Measurements from ENCODE around the gene CXADR. TPM values are rescaled to one million over a fixed set of nuclear protein-coding genes. Genes with fewer than 3 reads are reported as not detected.
A peak's percentile ranks its signal among the peaks of the same experiment; 100 is the strongest.

The CXADR gene
- total and polyA plus RNA-seq, 4 donors = 6.3 to 40.2 (median 18.8) TPM

DNA sequence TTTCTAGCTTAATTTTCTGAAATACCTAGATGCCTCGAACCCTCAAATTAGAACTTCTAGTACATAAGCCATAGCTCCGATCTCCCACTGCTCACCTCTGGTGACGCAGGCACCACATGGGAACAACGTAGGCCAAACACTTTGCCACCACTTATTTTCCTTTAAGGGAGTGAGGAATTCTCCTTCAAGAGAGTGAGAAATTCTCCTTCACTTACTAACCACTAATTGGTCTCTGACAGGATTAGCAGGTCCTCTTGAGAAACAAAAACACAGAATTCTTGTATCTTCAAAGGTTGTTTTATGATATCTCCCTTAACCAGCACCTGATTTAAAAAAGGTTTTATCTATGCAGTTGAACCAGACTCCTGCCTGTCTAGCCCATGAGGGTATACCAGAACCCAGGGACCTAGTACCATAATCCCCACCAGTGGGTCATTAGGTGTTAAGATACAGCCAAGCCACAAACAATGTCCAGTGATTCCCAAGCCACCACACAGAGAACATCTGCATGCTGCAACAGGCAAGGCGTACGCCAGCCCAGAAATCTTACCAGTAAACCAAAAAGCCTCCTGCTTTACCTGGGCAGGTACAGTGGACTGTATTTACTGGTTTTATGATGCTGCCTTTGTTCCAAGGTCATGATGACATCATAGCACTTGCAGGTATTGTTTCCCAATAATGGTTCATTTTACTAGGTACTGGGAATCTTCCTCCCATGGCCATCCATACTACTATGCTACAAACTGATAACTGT is 20.3 kb upstream of the CXADR start:
- WGBS, 2 donors = 71 to 75% methylated on average over 6 of the region's 6 CpGs
- DNase-seq (peak in 2 of 3 donors; percentile 11 to 44), ATAC-seq (ENCODE audit: insufficient read depth, low FRiP score) (peak; percentile 30)
- H3K4me1 ChIP-seq (ENCODE audit: control insufficient read depth in 5 of 5, insufficient read depth in 5 of 5, low read length in 5 of 5) = peaks cover 0 to 2% (median 0%) of the 10 kb centered on the region in 5 donors
- no peak overlapping the region for H3K9ac ChIP-seq (ENCODE audit: insufficient read depth in 1 of 2, low read length in 2 of 2)
- TF ChIP-seq, protein P1, sequence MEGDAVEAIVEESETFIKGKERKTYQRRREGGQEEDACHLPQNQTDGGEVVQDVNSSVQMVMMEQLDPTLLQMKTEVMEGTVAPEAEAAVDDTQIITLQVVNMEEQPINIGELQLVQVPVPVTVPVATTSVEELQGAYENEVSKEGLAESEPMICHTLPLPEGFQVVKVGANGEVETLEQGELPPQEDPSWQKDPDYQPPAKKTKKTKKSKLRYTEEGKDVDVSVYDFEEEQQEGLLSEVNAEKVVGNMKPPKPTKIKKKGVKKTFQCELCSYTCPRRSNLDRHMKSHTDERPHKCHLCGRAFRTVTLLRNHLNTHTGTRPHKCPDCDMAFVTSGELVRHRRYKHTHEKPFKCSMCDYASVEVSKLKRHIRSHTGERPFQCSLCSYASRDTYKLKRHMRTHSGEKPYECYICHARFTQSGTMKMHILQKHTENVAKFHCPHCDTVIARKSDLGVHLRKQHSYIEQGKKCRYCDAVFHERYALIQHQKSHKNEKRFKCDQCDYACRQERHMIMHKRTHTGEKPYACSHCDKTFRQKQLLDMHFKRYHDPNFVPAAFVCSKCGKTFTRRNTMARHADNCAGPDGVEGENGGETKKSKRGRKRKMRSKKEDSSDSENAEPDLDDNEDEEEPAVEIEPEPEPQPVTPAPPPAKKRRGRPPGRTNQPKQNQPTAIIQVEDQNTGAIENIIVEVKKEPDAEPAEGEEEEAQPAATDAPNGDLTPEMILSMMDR (IDR thresholded peaks at IDR 0.05; ENCODE audit: control extremely low read depth, extremely low read depth) = no peak
- no peaks in the 10 kb centered on the region for H3K36me3 ChIP-seq (ENCODE audit: control insufficient read depth in 4 of 4, insufficient read depth in 4 of 4, low read length in 4 of 4)
- H3K27me3 ChIP-seq (ENCODE audit: control insufficient read depth in 3 of 3, insufficient read depth in 3 of 3, low read length in 2 of 3) = no peaks in the 10 kb centered on the region
- H3K4me3 ChIP-seq = no peak overlapping the region
- peak overlapping the region in 1 of 2 donors; percentile 61 for H3K27ac ChIP-seq (ENCODE audit: low read depth in 1 of 2, low read length in 1 of 2)
- H3K9me3 ChIP-seq (ENCODE audit: control insufficient read depth in 4 of 4, insufficient read depth in 3 of 4, low read length in 3 of 4) = no peaks in the 10 kb centered on the region

GRCh38 chr21:17494051-17494450 is 18.8 kb upstream of the CXADR start:
- DNase-seq = no peak
- H3K36me3 ChIP-seq (ENCODE audit: control insufficient read depth in 4 of 4, insufficient read depth in 4 of 4, low read length in 4 of 4) = no peaks in the 10 kb centered on the region
- H3K9ac ChIP-seq (ENCODE audit: insufficient read depth in 1 of 2, low read length in 2 of 2) = no peak overlapping the region
- H3K9me3 ChIP-seq (ENCODE audit: control insufficient read depth in 4 of 4, insufficient read depth in 3 of 4, low read length in 3 of 4) = no peaks in the 10 kb centered on the region
- 88 to 100% methylated on average over 3 of the region's 3 CpGs for WGBS, 2 donors
- no peak overlapping the region for H3K27ac ChIP-seq (ENCODE audit: low read depth in 1 of 2, low read length in 1 of 2)
- H3K27me3 ChIP-seq (ENCODE audit: control insufficient read depth in 3 of 3, insufficient read depth in 3 of 3, low read length in 2 of 3) = no peaks in the 10 kb centered on the region
- no peak for ATAC-seq (ENCODE audit: insufficient read depth, low FRiP score)
- TF ChIP-seq, protein P1 (IDR thresholded peaks at IDR 0.05; ENCODE audit: control extremely low read depth, extremely low read depth) = no peak
- H3K4me3 ChIP-seq = no peak overlapping the region
- H3K4me1 ChIP-seq (ENCODE audit: control insufficient read depth in 5 of 5, insufficient read depth in 5 of 5, low read length in 5 of 5) = peaks cover 0 to 2% (median 0%) of the 10 kb centered on the region in 5 donors

DNA sequence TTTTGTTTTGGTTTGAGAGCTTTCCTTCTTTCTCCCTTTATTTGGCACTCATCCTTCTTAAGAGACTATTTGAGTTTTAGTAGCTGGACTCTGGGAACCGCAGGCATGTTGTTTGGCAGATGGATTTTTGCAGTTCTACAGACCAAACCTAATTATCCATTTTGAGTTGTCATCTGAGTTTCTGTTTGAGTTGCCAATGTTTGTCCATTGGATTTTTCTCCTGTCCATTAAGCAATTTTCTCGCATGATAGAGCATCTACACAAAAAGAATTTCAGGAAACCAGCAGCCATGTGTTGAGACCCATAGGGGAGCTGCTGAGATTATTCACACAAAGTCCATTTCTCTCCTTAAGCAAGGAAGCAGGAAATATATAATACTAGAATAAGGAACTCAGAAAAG is 17.2 kb upstream of the CXADR start:
- Histone ChIP-seq H3K27ac (ENCODE audit: low read depth in 1 of 2, low read length in 1 of 2) (no peak overlapping the region), H3K4me1 (ENCODE audit: control insufficient read depth in 5 of 5, insufficient read depth in 5 of 5, low read length in 5 of 5) (peaks cover 0 to 2% (median 0%) of the 10 kb centered on the region in 5 donors), H3K9ac (ENCODE audit: insufficient read depth in 1 of 2, low read length in 2 of 2) (no peak overlapping the region), H3K36me3 (ENCODE audit: control insufficient read depth in 4 of 4, insufficient read depth in 4 of 4, low read length in 4 of 4) (no peaks in the 10 kb centered on the region), H3K4me3 (no peak overlapping the region), H3K9me3 (ENCODE audit: control insufficient read depth in 4 of 4, insufficient read depth in 3 of 4, low read length in 3 of 4) (no peaks in the 10 kb centered on the region), H3K27me3 (ENCODE audit: control insufficient read depth in 3 of 3, insufficient read depth in 3 of 3, low read length in 2 of 3) (no peaks in the 10 kb centered on the region)
- TF ChIP-seq, protein P1 (IDR thresholded peaks at IDR 0.05; ENCODE audit: control extremely low read depth, extremely low read depth) = no peak
- DNase-seq = no peak
- ATAC-seq (ENCODE audit: insufficient read depth, low FRiP score) = no peak
- 81 to 82% methylated on average over 2 of the region's 2 CpGs for WGBS, 2 donors
